Superior temporal gyrus (tissue), 1 donor: ENCODE data around the gene AUTS2.
"Not testable (repeated sequence)": the region's sequence is repeated elsewhere in the genome, so short reads cannot be mapped to it uniquely, and the experiment has no call there.

Experiments used
- DNase-seq: peaks from one replicate; pipeline ENCODE4 v3.0.0-alpha.2; 2016; ENCODE audit errors: extremely low spot score

AUTS2 gene

GRCh38 chr7:70710651-70711050 is 1112.4 kb downstream of the AUTS2 start:
- DNase-seq, result no peak

- no peak for DNase-seq
Observed at GRCh38 chr7:70711452-70711851, 1113.2 kb downstream of the AUTS2 start.

GRCh38 chr7:70712942-70713341 is 1114.7 kb downstream of the AUTS2 start:
- DNase-seq, result no peak

GRCh38 chr7:70714506-70715038 is 1116.3 kb downstream of the AUTS2 start:
- no peak for DNase-seq

GRCh38 chr7:70717553-70718329 is 1119.5 kb downstream of the AUTS2 start:
- DNase-seq, result no peak

GRCh38 chr7:70719125-70719524 is 1120.8 kb downstream of the AUTS2 start:
- DNase-seq, result no peak

GRCh38 chr7:70720191-70720873 is 1122.1 kb downstream of the AUTS2 start:
- DNase-seq, result no peak

- no peak for DNase-seq
Observed at GRCh38 chr7:70721500-70721899, 1123.2 kb downstream of the AUTS2 start.

- DNase-seq, result no peak
Observed at GRCh38 chr7:70723339-70723738, 1125.1 kb downstream of the AUTS2 start.

- no peak for DNase-seq
Observed at GRCh38 chr7:70725448-70725847, 1127.2 kb downstream of the AUTS2 start.

- no peak for DNase-seq
Observed at GRCh38 chr7:70726294-70726693, 1128.0 kb downstream of the AUTS2 start.

- DNase-seq, result no peak
Observed at GRCh38 chr7:70726951-70727378, 1128.7 kb downstream of the AUTS2 start.

- no peak for DNase-seq
Observed at GRCh38 chr7:70727861-70728260, 1129.6 kb downstream of the AUTS2 start.

- DNase-seq, result no peak
Observed at GRCh38 chr7:70728872-70729552, 1130.7 kb downstream of the AUTS2 start.

GRCh38 chr7:70729553-70730157 is 1131.4 kb downstream of the AUTS2 start:
- DNase-seq, result not testable (repeated sequence)

GRCh38 chr7:70730451-70731110 is 1132.3 kb downstream of the AUTS2 start:
- no peak for DNase-seq

GRCh38 chr7:70733090-70733489 is 1134.8 kb downstream of the AUTS2 start:
- no peak for DNase-seq

GRCh38 chr7:70734411-70734810 is 1136.1 kb downstream of the AUTS2 start:
- no peak for DNase-seq

- no peak for DNase-seq
Observed at GRCh38 chr7:70735313-70735712, 1137.0 kb downstream of the AUTS2 start.

- no peak for DNase-seq
Observed at GRCh38 chr7:70736715-70737460, 1138.6 kb downstream of the AUTS2 start.
